DMS79 treated with DMSO at 0.1 percent for 48 hours (cell line): Measurements from ENCODE around the gene ANKS3.

ENCODE experiments used
- DNase-seq: peaks from one replicate; lab custom pipeline; 2025; lab: John Stamatoyannopoulos, UW

Gene ANKS3

GRCh38 chr16:4667203-4667963, 66.7 kb downstream of the ANKS3 start:
- DNase-seq: peak; percentile 26

GRCh38 chr16:4666537-4667202, 67.4 kb downstream of the ANKS3 start:
- DNase-seq: no peak

- DNase-seq: peak; percentile 81
Observed at GRCh38 chr16:4664538-4665418, 69.3 kb downstream of the ANKS3 start.

- no peak for DNase-seq
Observed at GRCh38 chr16:4663777-4664465, 70.2 kb downstream of the ANKS3 start.

GRCh38 chr16:4663465-4663776, 70.7 kb downstream of the ANKS3 start:
- DNase-seq: no peak

GRCh38 chr16:4661661-4662060, 72.4 kb downstream of the ANKS3 start:
- peak; percentile 65 for DNase-seq

GRCh38 chr16:4660454-4661007, 73.5 kb downstream of the ANKS3 start:
- peak; percentile 59 for DNase-seq

GRCh38 chr16:4659363-4660353, 74.4 kb downstream of the ANKS3 start:
- no peak for DNase-seq

- no peak for DNase-seq
Observed at GRCh38 chr16:4656695-4657686, 77.1 kb downstream of the ANKS3 start.

GRCh38 chr16:4656221-4656620, 77.8 kb downstream of the ANKS3 start:
- no peak for DNase-seq

- no peak for DNase-seq
Observed at GRCh38 chr16:4655801-4656200, 78.3 kb downstream of the ANKS3 start.

GRCh38 chr16:4654964-4655590, 79.0 kb downstream of the ANKS3 start:
- no peak for DNase-seq

GRCh38 chr16:4654011-4654963, 79.8 kb downstream of the ANKS3 start:
- DNase-seq: peak; percentile 86

- no peak for DNase-seq
Observed at GRCh38 chr16:4652561-4652960, 81.5 kb downstream of the ANKS3 start.

- DNase-seq: no peak
Observed at GRCh38 chr16:4651827-4652226, 82.2 kb downstream of the ANKS3 start.

GRCh38 chr16:4650443-4651074, 83.5 kb downstream of the ANKS3 start:
- DNase-seq: peak; percentile 5

GRCh38 chr16:4649744-4650442, 84.2 kb downstream of the ANKS3 start:
- DNase-seq: no peak
